CD14-positive monocyte (primary cell): ENCODE measurements around the gene SIPA1L3. TPM values are rescaled to one million over a fixed set of nuclear protein-coding genes. Genes with fewer than 3 reads are reported as not detected.

Source experiments
- DNase-seq, 3 donors: peaks; one replicate each; pipeline ENCODE4 v3.0.0-alpha.2; 2011 to 2022
- H2AFZ ChIP-seq: 2 replicates; pipeline ENCODE4 v1.6.0; 2012; ENCODE audit warnings: mild to moderate bottlenecking, low read depth, low read length, inconsistent platforms; ENCODE audit not compliant: insufficient read depth, poor library complexity, severe bottlenecking
- H3K27ac ChIP-seq, 2 donors: 1 replicate in 1 of 2; 2 replicates in 1 of 2; pipeline ENCODE4 v1.5.1; 2012 to 2013; ENCODE audit warnings: low read length in 2 of 2, control low read depth in 1 of 2, inconsistent platforms in 1 of 2, low read depth in 1 of 2, mild to moderate bottlenecking in 1 of 2
- H3K27me3 ChIP-seq, 2 donors: one replicate each; pipeline versions ENCODE4 v1.6.0 to v1.6.1; 2011 to 2013; ENCODE audit warnings: low read length in 2 of 2; ENCODE audit not compliant: control insufficient read depth in 2 of 2, insufficient read depth in 2 of 2
- H3K36me3 ChIP-seq, 2 donors: replicated peaks in 1 of 2; 1 replicate in 1 of 2; 2 replicates in 1 of 2; pipeline versions ENCODE4 v1.5.1 to v1.6.1; 2012 to 2013; ENCODE audit warnings: low read length in 2 of 2, control low read depth in 1 of 2, inconsistent platforms in 1 of 2, mild to moderate bottlenecking in 1 of 2; ENCODE audit not compliant: insufficient read depth in 2 of 2, control insufficient read depth in 1 of 2
- H3K4me1 ChIP-seq, 2 donors: 1 replicate in 1 of 2; 2 replicates in 1 of 2; pipeline versions ENCODE4 v1.5.1 to v1.6.1; 2012 to 2013; ENCODE audit warnings: low read length in 2 of 2, control low read depth in 1 of 2, inconsistent platforms in 1 of 2, mild to moderate bottlenecking in 1 of 2, moderate library complexity in 1 of 2; ENCODE audit not compliant: insufficient read depth in 2 of 2, control insufficient read depth in 1 of 2
- H3K4me2 ChIP-seq: replicated peaks from 2 replicates; pipeline ENCODE3; 2012; ENCODE audit warnings: low read length, moderate library complexity, mild to moderate bottlenecking; ENCODE audit not compliant: poor library complexity, severe bottlenecking; ENCODE audit errors: extremely low read depth
- H3K4me3 ChIP-seq, 3 experiments: fragments of 200-600 bp in 1 of 3; sonication (generic) in 1 of 3; replicated peaks in 1 of 3; 1 replicate in 2 of 3; 2 replicates in 1 of 3; pipeline ENCODE4 v1.5.1; 2011 to 2013; ENCODE audit warnings: low read length in 3 of 3, mild to moderate bottlenecking in 3 of 3, control low read depth in 2 of 3, low read depth in 2 of 3, inconsistent platforms in 1 of 3, moderate library complexity in 1 of 3
- H3K79me2 ChIP-seq: 2 replicates; pipeline ENCODE4 v1.6.0; 2012; ENCODE audit warnings: mild to moderate bottlenecking, control low read depth, inconsistent platforms, low read length, moderate library complexity; ENCODE audit not compliant: insufficient read depth
- H3K9ac ChIP-seq: 2 replicates; pipeline ENCODE4 v1.6.0; 2017; ENCODE audit warnings: low read length, mild to moderate bottlenecking; ENCODE audit not compliant: insufficient read depth, poor library complexity, severe bottlenecking
- H3K9me3 ChIP-seq, 2 donors: replicated peaks in 1 of 2; 1 replicate in 1 of 2; 2 replicates in 1 of 2; pipeline versions ENCODE4 v1.5.1 to v1.6.1; 2012 to 2013; ENCODE audit warnings: low read length in 2 of 2, control low read depth in 1 of 2; ENCODE audit not compliant: control insufficient read depth in 1 of 2, insufficient read depth in 1 of 2
- H4K20me1 ChIP-seq: 2 replicates; pipeline ENCODE4 v1.6.0; 2012; ENCODE audit warnings: mild to moderate bottlenecking, low read length, control low read depth, moderate library complexity; ENCODE audit not compliant: insufficient read depth
- H3K27ac Mint-ChIP-seq, 7 donors: one replicate each; pipeline ENCODE4 v1.8.0; 2020; ENCODE audit warnings: mild to moderate bottlenecking in 7 of 7, mixed read lengths in 7 of 7, moderate library complexity in 6 of 7, inconsistent platforms in 2 of 7
- H3K27me3 Mint-ChIP-seq, 3 donors: one replicate each; pipeline ENCODE4 v1.8.0; 2021 to 2022; ENCODE audit warnings: low read depth in 3 of 3, mild to moderate bottlenecking in 3 of 3, mixed read lengths in 3 of 3, moderate library complexity in 3 of 3, inconsistent platforms in 1 of 3
- H3K36me3 Mint-ChIP-seq, 2 donors: one replicate each; pipeline ENCODE4 v1.8.0; 2020; ENCODE audit warnings: mixed read lengths in 2 of 2, inconsistent platforms in 1 of 2, mild to moderate bottlenecking in 1 of 2
- H3K4me1 Mint-ChIP-seq: one replicate; pipeline ENCODE4 v1.8.0; 2020; ENCODE audit warnings: mild to moderate bottlenecking, mixed read lengths
- H3K4me3 Mint-ChIP-seq, 2 donors: one replicate each; pipeline ENCODE4 v1.8.0; 2020; ENCODE audit warnings: mild to moderate bottlenecking in 2 of 2, mixed read lengths in 2 of 2, moderate library complexity in 1 of 2
- H3K9me3 Mint-ChIP-seq, 7 donors: one replicate each; pipeline ENCODE4 v1.8.0; 2020 to 2022; ENCODE audit warnings: mixed read lengths in 7 of 7, mild to moderate bottlenecking in 6 of 7, moderate library complexity in 6 of 7, inconsistent platforms in 2 of 7
- WGBS: methylation state at CpG from one replicate; pipeline ENCODE4 v1.1.5; 2013; ENCODE audit warnings: missing lambda C conversion rate; ENCODE audit not compliant: insufficient coverage; 5-methylcytosine and 5-hydroxymethylcytosine counted together
- intact Hi-C, 2 donors: fragments of 100-400 bp; cut with micrococcal nuclease; formaldehyde crosslinking; loops; one replicate each; pipeline versions ENCODE4 v1.15.0 to v1.15.1; 2023
- polyA plus RNA-seq, 3 donors: library from polyadenylated mRNA; depleted of rRNA in 1 of 3; unstranded in 2 of 3; stranded (reverse) in 1 of 3; fragments of 300-500 nt in 2 of 3; fragments of >200 nt in 1 of 3; fragmentation: Illumina TruSeq in 2 of 3; gene quantifications; 1 replicate in 2 of 3; 2 replicates in 1 of 3; pipeline ENCODE4 v1.2.3, GENCODE V29; 2012 to 2021
- TF ChIP-seq, protein P1 (sequence below): fragments of 200-600 bp; IDR thresholded peaks from one replicate; pipeline ENCODE4 v1.8.0; 2022; ENCODE audit warnings: antibody characterized with exemption, mild to moderate bottlenecking

Gene SIPA1L3
- polyA plus RNA-seq, 3 donors, result 0.55 to 4.5 (median 0.99) TPM

DNA sequence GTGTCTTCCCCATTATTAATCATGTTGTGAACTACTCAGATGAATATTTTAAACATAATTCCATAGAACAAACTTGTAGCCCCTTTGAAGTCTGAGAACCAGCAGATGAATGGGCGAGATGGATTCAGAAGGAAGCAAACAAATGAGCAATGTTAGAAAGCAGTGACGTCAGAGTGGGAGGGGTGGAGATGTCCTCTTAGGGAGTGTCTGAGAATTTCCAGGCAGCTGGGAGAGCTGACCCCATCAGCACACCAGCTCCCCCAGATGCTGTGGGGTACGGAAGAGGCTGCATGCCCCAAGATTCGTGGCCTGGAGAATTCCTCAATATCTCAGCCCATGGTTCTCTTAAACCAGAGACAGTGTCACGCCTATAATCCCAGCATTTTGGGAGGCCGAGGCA, 248.4 kb downstream of the SIPA1L3 start:
- Mint-ChIP-seq H3K27ac (no peak overlapping the region), H3K4me3 (no peak overlapping the region), H3K36me3 (peaks cover 41 to 52% of the 10 kb centered on the region in 2 donors), H3K9me3 (peaks cover 0 to under 1% (median 0%) of the 10 kb centered on the region in 7 donors), H3K27me3 (peaks cover 0 to 2% (median 0%) of the 10 kb centered on the region in 3 donors), H3K4me1 (peaks cover 4% of the 10 kb centered on the region)
- Histone ChIP-seq H4K20me1 (no peaks in the 10 kb centered on the region), H3K9ac (no peak overlapping the region), H3K4me2 (no peak overlapping the region), H3K79me2 (no peaks in the 10 kb centered on the region), H2AFZ (no peak overlapping the region), H3K27ac (no peak overlapping the region), H3K9me3 (no peaks in the 10 kb centered on the region), H3K4me1 (no peaks in the 10 kb centered on the region), H3K27me3 (no peaks in the 10 kb centered on the region), H3K4me3 (no peak overlapping the region), H3K36me3 (peaks cover 16 to 25% of the 10 kb centered on the region in 2 donors)
- WGBS, result 100% methylated on average over 3 of the region's 6 CpGs
- TF ChIP-seq, protein P1, sequence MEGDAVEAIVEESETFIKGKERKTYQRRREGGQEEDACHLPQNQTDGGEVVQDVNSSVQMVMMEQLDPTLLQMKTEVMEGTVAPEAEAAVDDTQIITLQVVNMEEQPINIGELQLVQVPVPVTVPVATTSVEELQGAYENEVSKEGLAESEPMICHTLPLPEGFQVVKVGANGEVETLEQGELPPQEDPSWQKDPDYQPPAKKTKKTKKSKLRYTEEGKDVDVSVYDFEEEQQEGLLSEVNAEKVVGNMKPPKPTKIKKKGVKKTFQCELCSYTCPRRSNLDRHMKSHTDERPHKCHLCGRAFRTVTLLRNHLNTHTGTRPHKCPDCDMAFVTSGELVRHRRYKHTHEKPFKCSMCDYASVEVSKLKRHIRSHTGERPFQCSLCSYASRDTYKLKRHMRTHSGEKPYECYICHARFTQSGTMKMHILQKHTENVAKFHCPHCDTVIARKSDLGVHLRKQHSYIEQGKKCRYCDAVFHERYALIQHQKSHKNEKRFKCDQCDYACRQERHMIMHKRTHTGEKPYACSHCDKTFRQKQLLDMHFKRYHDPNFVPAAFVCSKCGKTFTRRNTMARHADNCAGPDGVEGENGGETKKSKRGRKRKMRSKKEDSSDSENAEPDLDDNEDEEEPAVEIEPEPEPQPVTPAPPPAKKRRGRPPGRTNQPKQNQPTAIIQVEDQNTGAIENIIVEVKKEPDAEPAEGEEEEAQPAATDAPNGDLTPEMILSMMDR, result no peak
- intact Hi-C loops, result no loop called here
- DNase-seq, result no peak

DNA sequence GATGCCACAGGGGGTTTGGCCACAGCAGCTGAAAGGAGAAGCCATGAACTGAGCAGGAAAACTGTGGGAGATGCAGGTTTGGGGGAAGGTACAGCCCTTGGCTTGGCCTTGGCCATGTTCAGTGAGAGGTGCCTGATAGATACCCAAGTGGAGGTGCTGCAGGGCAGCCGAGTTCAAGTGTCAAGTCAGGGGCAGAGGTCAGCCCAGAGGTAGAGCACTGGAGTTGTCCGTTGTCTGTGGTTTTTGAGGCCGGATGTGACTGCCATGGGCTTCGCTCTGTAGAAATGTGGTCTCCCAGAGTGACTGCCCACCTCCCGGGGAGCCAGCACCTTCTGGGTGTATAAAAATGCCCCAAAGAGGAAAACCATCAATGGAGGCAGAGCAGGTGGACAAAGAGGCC, 251.7 kb downstream of the SIPA1L3 start:
- Histone ChIP-seq H3K27ac (no peak overlapping the region), H3K4me1 (no peaks in the 10 kb centered on the region), H3K9me3 (peaks cover 12 to 16% of the 10 kb centered on the region in 2 donors), H3K4me2 (no peak overlapping the region), H3K79me2 (no peaks in the 10 kb centered on the region), H4K20me1 (no peaks in the 10 kb centered on the region), H3K36me3 (peaks cover 16 to 30% of the 10 kb centered on the region in 2 donors), H2AFZ (no peak overlapping the region), H3K27me3 (no peaks in the 10 kb centered on the region), H3K4me3 (no peak overlapping the region), H3K9ac (no peak overlapping the region)
- Mint-ChIP-seq H3K36me3 (peaks cover 50 to 65% of the 10 kb centered on the region in 2 donors), H3K27me3 (peaks cover 0 to 2% (median 0%) of the 10 kb centered on the region in 3 donors), H3K4me3 (no peak overlapping the region), H3K27ac (no peak overlapping the region), H3K9me3 (peaks cover 14 to 24% (median 17%) of the 10 kb centered on the region in 7 donors), H3K4me1 (peaks cover 4% of the 10 kb centered on the region)
- TF ChIP-seq, protein P1, result no peak
- no peak for DNase-seq
- WGBS, result 100% methylated on average over 5 of the region's 5 CpGs
- intact Hi-C loops, result no loop called here
